ENCODE results near the gene MOCS2. TPM values are rescaled to one million over a fixed set of nuclear protein-coding genes. Genes with fewer than 3 reads are reported as not detected.

MOCS2 gene
- total and polyA plus RNA-seq, 10 of the 15 experiments (the other 5 are each of a cell fraction or from before 2014, with no cell fraction given) = 11.0 to 27.4 (median 22.5) TPM

DNA sequence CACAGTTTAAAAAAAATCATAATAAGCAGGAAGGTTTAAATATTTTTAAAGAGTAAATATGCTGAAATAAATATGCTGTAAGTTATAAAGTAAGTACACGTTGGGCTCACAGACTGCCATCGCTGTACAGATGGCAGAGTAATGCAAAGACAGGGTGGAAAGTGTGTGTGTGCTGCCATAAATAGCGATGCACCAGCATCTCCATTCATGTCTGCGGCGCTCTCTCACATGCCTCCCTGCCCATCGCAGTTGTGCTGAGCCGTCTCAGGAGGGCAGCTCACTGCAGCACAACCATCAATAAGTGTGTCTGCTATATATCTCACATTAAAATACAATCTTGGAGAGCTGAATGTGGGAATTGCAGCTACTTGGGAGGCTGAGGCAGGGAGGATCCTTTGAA, 14.3 kb downstream of the MOCS2 start:
- WGBS (ENCODE audit: insufficient coverage, insufficient replicate concordance, low lambda C conversion rate, missing lambda C conversion rate) = 98% methylated on average over 7 of the region's 7 CpGs
- no peak for ATAC-seq
- no TSS peak for BruUV-seq (replicated peaks)

GRCh38 chr5:53092242-53092641, 17.3 kb downstream of the MOCS2 start:
- no peak overlapping the region for H3K27ac ChIP-seq (ENCODE audit: control insufficient read depth, insufficient read depth)
- no peak overlapping the region for H2AFZ ChIP-seq (ENCODE audit: control insufficient read depth, low read depth, low read length)
- H3K27me3 ChIP-seq (replicated peaks in 1 of 2; ENCODE audit: control insufficient read depth in 2 of 2, insufficient read depth in 2 of 2, low read length in 1 of 2) = no peaks in the 10 kb centered on the region
- in situ Hi-C loops (cut with MboI) = loop anchor here (10.0 kb wide), 1 partner anchor 297 kb away; no protein-coding TSS in a partner anchor
- RAD21 ChIA-PET (ENCODE audit: unreplicated experiment) = interaction anchor here (0.9 to 2.8 kb wide), 2 partner anchors 16 to 144 kb away, joined by 3 to 14 read pairs; no protein-coding TSS in a partner anchor
- POLR2A ChIA-PET = no interaction called here
- no peaks in the 10 kb centered on the region for H3K79me2 ChIP-seq (ENCODE audit: control insufficient read depth, insufficient read depth, low read length)
- intact Hi-C loops (cut with micrococcal nuclease; ENCODE audit: unreplicated experiment) = no loop called here
- no peak for DNase-seq (ENCODE audit: low read depth, low spot score)
- H3K4me1 ChIP-seq (ENCODE audit: control insufficient read depth, insufficient read depth, low read length) = peaks cover 11% of the 10 kb centered on the region
- no peak overlapping the region for H3K9ac ChIP-seq (ENCODE audit: control insufficient read depth, insufficient read depth, low read length)
- H3K4me3 ChIP-seq = no peak overlapping the region
- no peak overlapping the region for H3K4me2 ChIP-seq (ENCODE audit: control insufficient read depth, insufficient read depth)
- CTCF ChIA-PET = interaction anchor here (1.2 to 7.7 kb wide), 4 partner anchors 13 to 147 kb away, joined by 3 to 66 read pairs (median 4); no protein-coding TSS in a partner anchor
- 86% methylated on average over 2 of the region's 2 CpGs for WGBS (ENCODE audit: insufficient coverage, insufficient replicate concordance, low lambda C conversion rate, missing lambda C conversion rate)
- no peak for ATAC-seq
- no TSS peak for BruUV-seq (replicated peaks)
- no peak for FAIRE-seq
- H3K36me3 ChIP-seq (ENCODE audit: control insufficient read depth in 2 of 2, insufficient read depth in 2 of 2, low read length in 1 of 2) = no peaks in the 10 kb centered on the region; a peak in 1 of 4 replicates
- H4K20me1 ChIP-seq (ENCODE audit: control insufficient read depth, insufficient read depth) = no peaks in the 10 kb centered on the region
- SMC1A ChIA-PET (ENCODE audit: uncharacterized antibody, unreplicated experiment) = interaction anchor here (0.8 to 3.3 kb wide), 5 partner anchors 12 to 143 kb away, joined by 3 to 19 read pairs (median 6); partner anchors contain the start of gene MOCS2
- H3K9me3 ChIP-seq (replicated peaks; ENCODE audit: control insufficient read depth, insufficient read depth, low read length) = no peaks in the 10 kb centered on the region
- TF ChIP-seq, protein P1, sequence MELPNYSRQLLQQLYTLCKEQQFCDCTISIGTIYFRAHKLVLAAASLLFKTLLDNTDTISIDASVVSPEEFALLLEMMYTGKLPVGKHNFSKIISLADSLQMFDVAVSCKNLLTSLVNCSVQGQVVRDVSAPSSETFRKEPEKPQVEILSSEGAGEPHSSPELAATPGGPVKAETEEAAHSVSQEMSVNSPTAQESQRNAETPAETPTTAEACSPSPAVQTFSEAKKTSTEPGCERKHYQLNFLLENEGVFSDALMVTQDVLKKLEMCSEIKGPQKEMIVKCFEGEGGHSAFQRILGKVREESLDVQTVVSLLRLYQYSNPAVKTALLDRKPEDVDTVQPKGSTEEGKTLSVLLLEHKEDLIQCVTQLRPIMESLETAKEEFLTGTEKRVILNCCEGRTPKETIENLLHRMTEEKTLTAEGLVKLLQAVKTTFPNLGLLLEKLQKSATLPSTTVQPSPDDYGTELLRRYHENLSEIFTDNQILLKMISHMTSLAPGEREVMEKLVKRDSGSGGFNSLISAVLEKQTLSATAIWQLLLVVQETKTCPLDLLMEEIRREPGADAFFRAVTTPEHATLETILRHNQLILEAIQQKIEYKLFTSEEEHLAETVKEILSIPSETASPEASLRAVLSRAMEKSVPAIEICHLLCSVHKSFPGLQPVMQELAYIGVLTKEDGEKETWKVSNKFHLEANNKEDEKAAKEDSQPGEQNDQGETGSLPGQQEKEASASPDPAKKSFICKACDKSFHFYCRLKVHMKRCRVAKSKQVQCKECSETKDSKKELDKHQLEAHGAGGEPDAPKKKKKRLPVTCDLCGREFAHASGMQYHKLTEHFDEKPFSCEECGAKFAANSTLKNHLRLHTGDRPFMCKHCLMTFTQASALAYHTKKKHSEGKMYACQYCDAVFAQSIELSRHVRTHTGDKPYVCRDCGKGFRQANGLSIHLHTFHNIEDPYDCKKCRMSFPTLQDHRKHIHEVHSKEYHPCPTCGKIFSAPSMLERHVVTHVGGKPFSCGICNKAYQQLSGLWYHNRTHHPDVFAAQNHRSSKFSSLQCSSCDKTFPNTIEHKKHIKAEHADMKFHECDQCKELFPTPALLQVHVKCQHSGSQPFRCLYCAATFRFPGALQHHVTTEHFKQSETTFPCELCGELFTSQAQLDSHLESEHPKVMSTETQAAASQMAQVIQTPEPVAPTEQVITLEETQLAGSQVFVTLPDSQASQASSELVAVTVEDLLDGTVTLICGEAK (IDR thresholded peaks at IDR 0.05; ENCODE audit: borderline replicate concordance) = no peak
- TF ChIP-seq SMAD5 (IDR thresholded peaks at IDR 0.05; ENCODE audit: low read depth) (no peak), SIX5 (IDR thresholded peaks at IDR 0.05; ENCODE audit: low read depth, low read length, severe bottlenecking) (no peak), HDGF (IDR thresholded peaks at IDR 0.05) (no peak), ZNF24 (IDR thresholded peaks at IDR 0.05) (no peak), RAD21 (IDR thresholded peaks at IDR 0.05; ENCODE audit: insufficient read depth, low read depth, low read length) (no peak)
- TF ChIP-seq, protein P2, sequence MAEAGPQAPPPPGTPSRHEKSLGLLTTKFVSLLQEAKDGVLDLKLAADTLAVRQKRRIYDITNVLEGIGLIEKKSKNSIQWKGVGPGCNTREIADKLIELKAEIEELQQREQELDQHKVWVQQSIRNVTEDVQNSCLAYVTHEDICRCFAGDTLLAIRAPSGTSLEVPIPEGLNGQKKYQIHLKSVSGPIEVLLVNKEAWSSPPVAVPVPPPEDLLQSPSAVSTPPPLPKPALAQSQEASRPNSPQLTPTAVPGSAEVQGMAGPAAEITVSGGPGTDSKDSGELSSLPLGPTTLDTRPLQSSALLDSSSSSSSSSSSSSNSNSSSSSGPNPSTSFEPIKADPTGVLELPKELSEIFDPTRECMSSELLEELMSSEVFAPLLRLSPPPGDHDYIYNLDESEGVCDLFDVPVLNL (IDR thresholded peaks at IDR 0.05; ENCODE audit: low read depth, low read length) = no peak

More for the DNA sequence above, 14.3 kb downstream of the MOCS2 start:
- H3K36me3 ChIP-seq (ENCODE audit: control insufficient read depth in 2 of 2, insufficient read depth in 2 of 2, low read length in 1 of 2) = peaks cover 0 to 11% of the 10 kb centered on the region in 2 experiments; a peak in 1 of 4 replicates
- SMC1A ChIA-PET (ENCODE audit: uncharacterized antibody, unreplicated experiment) = interaction anchor here (0.7 to 3.8 kb wide), 3 partner anchors 10 to 146 kb away, joined by 3 to 51 read pairs (median 5); partner anchors contain the start of gene MOCS2
- H3K79me2 ChIP-seq (ENCODE audit: control insufficient read depth, insufficient read depth, low read length) = no peaks in the 10 kb centered on the region
- H2AFZ ChIP-seq (ENCODE audit: control insufficient read depth, low read depth, low read length) = no peak overlapping the region
- H3K4me3 ChIP-seq = no peak overlapping the region
- RAD21 ChIA-PET (ENCODE audit: unreplicated experiment) = interaction anchor here (4.1 kb wide), 1 partner anchor 145 kb away, joined by 49 read pairs; no protein-coding TSS in a partner anchor
- H4K20me1 ChIP-seq (ENCODE audit: control insufficient read depth, insufficient read depth) = no peaks in the 10 kb centered on the region
- POLR2A ChIA-PET = no interaction called here
- no peak overlapping the region for H3K4me2 ChIP-seq (ENCODE audit: control insufficient read depth, insufficient read depth)
- H3K27ac ChIP-seq (ENCODE audit: control insufficient read depth, insufficient read depth) = no peak overlapping the region
- DNase-seq (ENCODE audit: low read depth, low spot score) = no peak
- CTCF ChIA-PET = interaction anchor here (0.6 to 7.3 kb wide), 11 partner anchors 11 to 824 kb away, joined by 3 to 127 read pairs (median 4); partner anchors contain the start of gene MOCS2
- TF ChIP-seq RFX5 (IDR thresholded peaks at IDR 0.05; ENCODE audit: low read depth, low read length) (no peak), POLR2A (IDR thresholded peaks at IDR 0.05; ENCODE audit: low read depth, low read length) (no peak), ZNF384 (IDR thresholded peaks at IDR 0.05; ENCODE audit: borderline replicate concordance, low read depth, low read length) (no peak), POLR2AphosphoS2 (IDR thresholded peaks at IDR 0.05; ENCODE audit: low read depth, low read length) (no peak), FOXM1 (IDR thresholded peaks at IDR 0.05; ENCODE audit: low read depth, low read length) (no peak), RB1 (IDR thresholded peaks at IDR 0.05; ENCODE audit: borderline replicate concordance) (no peak), JUNB (IDR thresholded peaks at IDR 0.05) (no peak)
- in situ Hi-C loops (cut with MboI) = loop anchor here (5.0 to 10.0 kb wide), 2 partner anchors 148 to 300 kb away; no protein-coding TSS in a partner anchor
- FAIRE-seq = no peak
- no peaks in the 10 kb centered on the region for H3K27me3 ChIP-seq (replicated peaks in 1 of 2; ENCODE audit: control insufficient read depth in 2 of 2, insufficient read depth in 2 of 2, low read length in 1 of 2)
- H3K4me1 ChIP-seq (ENCODE audit: control insufficient read depth, insufficient read depth, low read length) = peaks cover 2% of the 10 kb centered on the region
- intact Hi-C loops (cut with micrococcal nuclease; ENCODE audit: unreplicated experiment) = loop anchor here (5.0 kb wide), 1 partner anchor 308 kb away; the partner anchor contains the start of genes ITGA1 and PELO
- no peaks in the 10 kb centered on the region for H3K9me3 ChIP-seq (replicated peaks; ENCODE audit: control insufficient read depth, insufficient read depth, low read length)
- no peak overlapping the region for H3K9ac ChIP-seq (ENCODE audit: control insufficient read depth, insufficient read depth, low read length)
